CD14-positive monocyte (primary cell): Measurements from ENCODE around the gene ANGPTL2. TPM values are rescaled to one million over a fixed set of nuclear protein-coding genes. Genes with fewer than 3 reads are reported as not detected.

Experiments
- DNase-seq, 3 donors: peaks; one replicate each; pipeline ENCODE4 v3.0.0-alpha.2; 2011 to 2022
- H2AFZ ChIP-seq: 2 replicates; pipeline ENCODE4 v1.6.0; 2012; ENCODE audit warnings: mild to moderate bottlenecking, low read depth, low read length, inconsistent platforms; ENCODE audit not compliant: insufficient read depth, poor library complexity, severe bottlenecking
- H3K27ac ChIP-seq, 2 donors: 1 replicate in 1 of 2; 2 replicates in 1 of 2; pipeline ENCODE4 v1.5.1; 2012 to 2013; ENCODE audit warnings: low read length in 2 of 2, control low read depth in 1 of 2, inconsistent platforms in 1 of 2, low read depth in 1 of 2, mild to moderate bottlenecking in 1 of 2
- H3K27me3 ChIP-seq, 2 donors: one replicate each; pipeline versions ENCODE4 v1.6.0 to v1.6.1; 2011 to 2013; ENCODE audit warnings: low read length in 2 of 2; ENCODE audit not compliant: control insufficient read depth in 2 of 2, insufficient read depth in 2 of 2
- H3K36me3 ChIP-seq, 2 donors: replicated peaks in 1 of 2; 1 replicate in 1 of 2; 2 replicates in 1 of 2; pipeline versions ENCODE4 v1.5.1 to v1.6.1; 2012 to 2013; ENCODE audit warnings: low read length in 2 of 2, control low read depth in 1 of 2, inconsistent platforms in 1 of 2, mild to moderate bottlenecking in 1 of 2; ENCODE audit not compliant: insufficient read depth in 2 of 2, control insufficient read depth in 1 of 2
- H3K4me1 ChIP-seq, 2 donors: 1 replicate in 1 of 2; 2 replicates in 1 of 2; pipeline versions ENCODE4 v1.5.1 to v1.6.1; 2012 to 2013; ENCODE audit warnings: low read length in 2 of 2, control low read depth in 1 of 2, inconsistent platforms in 1 of 2, mild to moderate bottlenecking in 1 of 2, moderate library complexity in 1 of 2; ENCODE audit not compliant: insufficient read depth in 2 of 2, control insufficient read depth in 1 of 2
- H3K4me2 ChIP-seq: replicated peaks from 2 replicates; pipeline ENCODE3; 2012; ENCODE audit warnings: low read length, moderate library complexity, mild to moderate bottlenecking; ENCODE audit not compliant: poor library complexity, severe bottlenecking; ENCODE audit errors: extremely low read depth
- H3K4me3 ChIP-seq, 3 experiments: fragments of 200-600 bp in 1 of 3; sonication (generic) in 1 of 3; replicated peaks in 1 of 3; 1 replicate in 2 of 3; 2 replicates in 1 of 3; pipeline ENCODE4 v1.5.1; 2011 to 2013; ENCODE audit warnings: low read length in 3 of 3, mild to moderate bottlenecking in 3 of 3, control low read depth in 2 of 3, low read depth in 2 of 3, inconsistent platforms in 1 of 3, moderate library complexity in 1 of 3
- H3K79me2 ChIP-seq: 2 replicates; pipeline ENCODE4 v1.6.0; 2012; ENCODE audit warnings: mild to moderate bottlenecking, control low read depth, inconsistent platforms, low read length, moderate library complexity; ENCODE audit not compliant: insufficient read depth
- H3K9ac ChIP-seq: 2 replicates; pipeline ENCODE4 v1.6.0; 2017; ENCODE audit warnings: low read length, mild to moderate bottlenecking; ENCODE audit not compliant: insufficient read depth, poor library complexity, severe bottlenecking
- H3K9me3 ChIP-seq, 2 donors: replicated peaks in 1 of 2; 1 replicate in 1 of 2; 2 replicates in 1 of 2; pipeline versions ENCODE4 v1.5.1 to v1.6.1; 2012 to 2013; ENCODE audit warnings: low read length in 2 of 2, control low read depth in 1 of 2; ENCODE audit not compliant: control insufficient read depth in 1 of 2, insufficient read depth in 1 of 2
- H4K20me1 ChIP-seq: 2 replicates; pipeline ENCODE4 v1.6.0; 2012; ENCODE audit warnings: mild to moderate bottlenecking, low read length, control low read depth, moderate library complexity; ENCODE audit not compliant: insufficient read depth
- H3K27ac Mint-ChIP-seq, 7 donors: one replicate each; pipeline ENCODE4 v1.8.0; 2020; ENCODE audit warnings: mild to moderate bottlenecking in 7 of 7, mixed read lengths in 7 of 7, moderate library complexity in 6 of 7, inconsistent platforms in 2 of 7
- H3K27me3 Mint-ChIP-seq, 3 donors: one replicate each; pipeline ENCODE4 v1.8.0; 2021 to 2022; ENCODE audit warnings: low read depth in 3 of 3, mild to moderate bottlenecking in 3 of 3, mixed read lengths in 3 of 3, moderate library complexity in 3 of 3, inconsistent platforms in 1 of 3
- H3K36me3 Mint-ChIP-seq, 2 donors: one replicate each; pipeline ENCODE4 v1.8.0; 2020; ENCODE audit warnings: mixed read lengths in 2 of 2, inconsistent platforms in 1 of 2, mild to moderate bottlenecking in 1 of 2
- H3K4me1 Mint-ChIP-seq: one replicate; pipeline ENCODE4 v1.8.0; 2020; ENCODE audit warnings: mild to moderate bottlenecking, mixed read lengths
- H3K4me3 Mint-ChIP-seq, 2 donors: one replicate each; pipeline ENCODE4 v1.8.0; 2020; ENCODE audit warnings: mild to moderate bottlenecking in 2 of 2, mixed read lengths in 2 of 2, moderate library complexity in 1 of 2
- H3K9me3 Mint-ChIP-seq, 7 donors: one replicate each; pipeline ENCODE4 v1.8.0; 2020 to 2022; ENCODE audit warnings: mixed read lengths in 7 of 7, mild to moderate bottlenecking in 6 of 7, moderate library complexity in 6 of 7, inconsistent platforms in 2 of 7
- WGBS: methylation state at CpG from one replicate; pipeline ENCODE4 v1.1.5; 2013; ENCODE audit warnings: missing lambda C conversion rate; ENCODE audit not compliant: insufficient coverage; 5-methylcytosine and 5-hydroxymethylcytosine counted together
- intact Hi-C, 2 donors: fragments of 100-400 bp; cut with micrococcal nuclease; formaldehyde crosslinking; loops; one replicate each; pipeline versions ENCODE4 v1.15.0 to v1.15.1; 2023
- polyA plus RNA-seq, 3 donors: library from polyadenylated mRNA; depleted of rRNA in 1 of 3; unstranded in 2 of 3; stranded (reverse) in 1 of 3; fragments of 300-500 nt in 2 of 3; fragments of >200 nt in 1 of 3; fragmentation: Illumina TruSeq in 2 of 3; gene quantifications; 1 replicate in 2 of 3; 2 replicates in 1 of 3; pipeline ENCODE4 v1.2.3, GENCODE V29; 2012 to 2021
- TF ChIP-seq, protein P1 (sequence below): fragments of 200-600 bp; IDR thresholded peaks from one replicate; pipeline ENCODE4 v1.8.0; 2022; ENCODE audit warnings: antibody characterized with exemption, mild to moderate bottlenecking

The ANGPTL2 gene
- polyA plus RNA-seq, 3 donors, result not detected

DNA sequence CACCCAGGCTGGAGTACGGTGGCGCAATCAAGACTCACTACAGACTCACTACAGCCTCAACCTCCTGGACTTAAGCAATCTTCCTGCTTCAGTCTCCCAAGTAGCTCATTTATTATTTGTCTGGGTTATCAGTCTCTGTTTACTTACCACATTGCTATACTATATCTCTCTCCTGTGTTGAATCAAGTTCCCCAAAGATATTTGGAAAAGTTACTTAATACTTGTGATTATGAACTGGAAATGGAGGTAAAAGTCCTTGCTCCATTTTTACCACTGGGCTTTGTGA is 55.6 kb downstream of the ANGPTL2 start:
- Histone ChIP-seq H3K27ac (no peak overlapping the region), H3K4me3 (no peak overlapping the region), H2AFZ (no peak overlapping the region), H3K4me2 (no peak overlapping the region), H3K27me3 (no peaks in the 10 kb centered on the region), H4K20me1 (no peaks in the 10 kb centered on the region), H3K4me1 (peaks cover 4 to 18% of the 10 kb centered on the region in 2 donors), H3K36me3 (no peaks in the 10 kb centered on the region), H3K9me3 (no peaks in the 10 kb centered on the region), H3K9ac (no peak overlapping the region), H3K79me2 (no peaks in the 10 kb centered on the region)
- TF ChIP-seq, protein P1, sequence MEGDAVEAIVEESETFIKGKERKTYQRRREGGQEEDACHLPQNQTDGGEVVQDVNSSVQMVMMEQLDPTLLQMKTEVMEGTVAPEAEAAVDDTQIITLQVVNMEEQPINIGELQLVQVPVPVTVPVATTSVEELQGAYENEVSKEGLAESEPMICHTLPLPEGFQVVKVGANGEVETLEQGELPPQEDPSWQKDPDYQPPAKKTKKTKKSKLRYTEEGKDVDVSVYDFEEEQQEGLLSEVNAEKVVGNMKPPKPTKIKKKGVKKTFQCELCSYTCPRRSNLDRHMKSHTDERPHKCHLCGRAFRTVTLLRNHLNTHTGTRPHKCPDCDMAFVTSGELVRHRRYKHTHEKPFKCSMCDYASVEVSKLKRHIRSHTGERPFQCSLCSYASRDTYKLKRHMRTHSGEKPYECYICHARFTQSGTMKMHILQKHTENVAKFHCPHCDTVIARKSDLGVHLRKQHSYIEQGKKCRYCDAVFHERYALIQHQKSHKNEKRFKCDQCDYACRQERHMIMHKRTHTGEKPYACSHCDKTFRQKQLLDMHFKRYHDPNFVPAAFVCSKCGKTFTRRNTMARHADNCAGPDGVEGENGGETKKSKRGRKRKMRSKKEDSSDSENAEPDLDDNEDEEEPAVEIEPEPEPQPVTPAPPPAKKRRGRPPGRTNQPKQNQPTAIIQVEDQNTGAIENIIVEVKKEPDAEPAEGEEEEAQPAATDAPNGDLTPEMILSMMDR, result no peak
- Mint-ChIP-seq H3K4me3 (no peak overlapping the region), H3K36me3 (peaks cover 0 to 13% of the 10 kb centered on the region in 2 donors), H3K9me3 (peaks cover 0 to 8% (median 3%) of the 10 kb centered on the region in 7 donors), H3K4me1 (peaks cover 21% of the 10 kb centered on the region), H3K27me3 (peaks cover 1 to 5% (median 3%) of the 10 kb centered on the region in 3 donors), H3K27ac (peak overlapping the region in 1 of 7 donors; percentile 15)
- WGBS, result no CpG with 5 or more reads among the region's 2 CpGs
- peak in 2 of 3 donors; percentile 6 to 13 for DNase-seq
- intact Hi-C loops, result no loop called here

DNA sequence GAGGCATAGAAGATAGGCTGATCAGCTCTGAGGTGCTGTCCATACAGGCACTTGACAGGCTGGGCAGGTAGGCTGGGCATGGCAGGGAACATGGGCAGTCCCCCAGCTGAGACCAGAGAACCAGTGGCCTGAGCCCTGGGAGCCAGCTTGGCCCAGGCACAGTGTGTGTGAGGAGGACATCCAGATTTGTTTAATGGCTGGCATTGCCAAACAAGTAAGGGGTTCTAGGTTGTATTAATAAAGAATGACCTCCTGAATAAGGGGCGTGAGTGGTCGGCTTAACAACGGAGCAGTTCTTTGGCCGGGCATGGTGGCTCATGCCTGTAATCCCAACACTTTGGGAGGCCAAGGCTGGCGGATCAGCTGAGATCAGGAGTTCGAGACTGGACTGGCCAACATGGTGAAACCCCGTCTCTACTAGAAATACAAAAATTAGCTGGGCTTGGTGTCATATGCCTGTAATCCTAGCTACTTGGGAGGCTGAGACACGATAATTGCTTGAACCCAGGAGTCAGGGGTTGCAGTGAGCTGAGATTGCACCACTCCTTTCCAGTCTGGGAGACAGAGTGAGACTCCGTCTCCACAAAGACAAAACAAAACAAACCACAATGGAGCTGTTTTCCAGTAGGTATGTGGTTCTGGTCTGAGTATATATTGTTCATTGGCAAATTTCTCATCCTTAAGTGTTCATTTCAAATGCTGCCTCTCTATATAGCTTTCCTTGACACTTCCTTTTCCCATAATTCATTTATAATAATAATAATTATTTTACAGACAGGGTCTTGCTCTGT is 56.2 kb downstream of the ANGPTL2 start:
- Histone ChIP-seq H3K4me3 (no peak overlapping the region), H3K9me3 (no peaks in the 10 kb centered on the region), H2AFZ (no peak overlapping the region), H3K4me2 (no peak overlapping the region), H4K20me1 (no peaks in the 10 kb centered on the region), H3K4me1 (peaks cover 4 to 18% of the 10 kb centered on the region in 2 donors), H3K27me3 (no peaks in the 10 kb centered on the region), H3K27ac (no peak overlapping the region), H3K9ac (no peak overlapping the region), H3K79me2 (no peaks in the 10 kb centered on the region), H3K36me3 (no peaks in the 10 kb centered on the region)
- TF ChIP-seq, protein P1, result no peak
- Mint-ChIP-seq H3K4me3 (no peak overlapping the region), H3K36me3 (peaks cover 0 to 13% of the 10 kb centered on the region in 2 donors), H3K27ac (peak overlapping the region in 2 of 7 donors; percentile 25 to 52), H3K4me1 (peaks cover 21% of the 10 kb centered on the region), H3K27me3 (peaks cover 1 to 5% (median 3%) of the 10 kb centered on the region in 3 donors), H3K9me3 (peaks cover 0 to 4% (median 2%) of the 10 kb centered on the region in 7 donors)
- no peak for DNase-seq
- 97% methylated on average over 6 of the region's 9 CpGs for WGBS
- intact Hi-C loops, result no loop called here
